HCT116 (cell line): ENCODE results near the gene AMOTL1. TPM values are rescaled to one million over a fixed set of nuclear protein-coding genes. Genes with fewer than 3 reads are reported as not detected.

Experiments
- ATAC-seq: fragments of 200-7000 bp; cut with Tn5 transposase; 2 replicates; pipeline ENCODE4 v1.9.1; 2020; ENCODE audit warnings: mild to moderate bottlenecking, moderate library complexity
- BruUV-seq: library from RNA; stranded (reverse); fragments of 400-500 nt; replicated peaks from 2 replicates; lab custom pipeline; 2021; lab: Mats Ljungman, UMichigan
- CTCF ChIA-PET: fragments of 300-600 bp; sonication (Branson Sonifier 250); formaldehyde crosslinking; loops from one replicate; lab custom pipeline; 2021; ENCODE audit warnings: antibody characterized with exemption; lab: Charles Lee
- POLR2A ChIA-PET: fragments of 300-600, 350-600 bp; sonication (Branson Sonifier 250); formaldehyde crosslinking; loops from one replicate; lab custom pipeline; 2021; ENCODE audit warnings: antibody characterized with exemption; lab: Charles Lee
- RAD21 ChIA-PET, 2 experiments: fragments of 300-600 bp; sonication (Branson Sonifier 250); formaldehyde crosslinking; loops; one replicate each; lab custom pipeline; 2023; ENCODE audit warnings: low total read pairs in 2 of 2; ENCODE audit not compliant: uncharacterized antibody in 2 of 2, unreplicated experiment in 2 of 2, low non-redundant PET in 1 of 2; lab: Charles Lee
- DNase-seq: peaks from one replicate; pipeline ENCODE4 v3.0.0-alpha.2; 2010; ENCODE audit warnings: low read depth, low spot score
- H2AFZ ChIP-seq: fragments of 200-600 bp; shearing (Covaris generic), sonication (generic); 2 replicates; pipeline ENCODE4 v1.6.1; 2017; ENCODE audit warnings: low read depth, mixed run types, mixed read lengths, antibody characterized with exemption, low read length; ENCODE audit not compliant: poor library complexity, severe bottlenecking
- H3K27ac ChIP-seq: 2 replicates; pipeline ENCODE4 v1.5.1; 2012; ENCODE audit warnings: low read depth, low read length
- H3K27me3 ChIP-seq: fragments of 200-600 bp; sonication (generic); 2 replicates; pipeline ENCODE4 v1.6.1; 2016; ENCODE audit warnings: mixed run types, low read length, mixed read lengths; ENCODE audit not compliant: insufficient read depth
- H3K36me3 ChIP-seq, 2 experiments: fragments of 200-500 bp in 1 of 2; fragments of 200-600 bp in 1 of 2; sonication (Bioruptor generic) in 1 of 2; sonication (generic) in 1 of 2; 2 replicates each; pipeline versions ENCODE4 v1.5.1 to v1.6.1; 2014 to 2016; ENCODE audit warnings: low read length in 2 of 2, inconsistent platforms in 1 of 2, mixed read lengths in 1 of 2, mixed run types in 1 of 2; ENCODE audit not compliant: insufficient read depth in 2 of 2, control insufficient read depth in 1 of 2
- H3K4me1 ChIP-seq, 2 experiments: fragments of 200-600 bp in 1 of 2; sonication (generic) in 1 of 2; 2 replicates each; pipeline versions ENCODE4 v1.5.1 to v1.6.1; 2012 to 2017; ENCODE audit warnings: low read length in 2 of 2, inconsistent platforms in 1 of 2, mild to moderate bottlenecking in 1 of 2, mixed read lengths in 1 of 2, mixed run types in 1 of 2, moderate library complexity in 1 of 2; ENCODE audit not compliant: insufficient read depth in 2 of 2, control insufficient read depth in 1 of 2
- H3K4me2 ChIP-seq: fragments of 200-600 bp; sonication (generic); 2 replicates; pipeline ENCODE4 v1.6.1; 2017; ENCODE audit warnings: mixed run types, low read length, mixed read lengths
- H3K4me3 ChIP-seq, 2 experiments: fragments of 200-600 bp in 1 of 2; sonication (generic) in 1 of 2; replicated peaks in 1 of 2; 2 replicates each; pipeline ENCODE4 v1.5.1; 2011 to 2016; ENCODE audit warnings: low read length in 2 of 2, control low read depth in 1 of 2, low read depth in 1 of 2, mild to moderate bottlenecking in 1 of 2, mixed read lengths in 1 of 2, mixed run types in 1 of 2
- H3K79me2 ChIP-seq: fragments of 200-600 bp; sonication (generic); 2 replicates; pipeline ENCODE4 v1.6.1; 2017; ENCODE audit warnings: mild to moderate bottlenecking, mixed run types, low read length, moderate library complexity, mixed read lengths; ENCODE audit not compliant: insufficient read depth
- H3K9ac ChIP-seq: fragments of 200-600 bp; sonication (generic); 2 replicates; pipeline ENCODE4 v1.6.1; 2016; ENCODE audit warnings: low read length, mixed read lengths
- H3K9me2 ChIP-seq: fragments of 200-600 bp; sonication (generic), shearing (Covaris generic); 2 replicates; pipeline ENCODE4 v1.6.1; 2017; ENCODE audit warnings: mixed run types, mild to moderate bottlenecking, moderate library complexity; ENCODE audit not compliant: insufficient read depth
- H3K9me3 ChIP-seq, 2 experiments: fragments of 200-500 bp in 1 of 2; fragments of 200-600 bp in 1 of 2; sonication (Bioruptor generic) in 1 of 2; sonication (generic) in 1 of 2; 2 replicates each; pipeline ENCODE4 v1.6.1; 2014 to 2017; ENCODE audit warnings: low read length in 2 of 2, mixed read lengths in 2 of 2, inconsistent platforms in 1 of 2, low read depth in 1 of 2, mild to moderate bottlenecking in 1 of 2, mixed run types in 1 of 2, moderate library complexity in 1 of 2; ENCODE audit not compliant: control insufficient read depth in 1 of 2, insufficient read depth in 1 of 2
- H4K20me1 ChIP-seq: fragments of 200-600 bp; sonication (generic), shearing (Covaris generic); 2 replicates; pipeline ENCODE4 v1.6.1; 2017; ENCODE audit warnings: mixed run types, mild to moderate bottlenecking, moderate library complexity; ENCODE audit not compliant: insufficient read depth
- CBX3 ChIP-seq: IDR thresholded peaks from 2 replicates; pipeline ENCODE4 v1.6.1; 2012; ENCODE audit warnings: low read depth
- EGR1 ChIP-seq: IDR thresholded peaks from 2 replicates; pipeline ENCODE4 v1.6.1; 2012; ENCODE audit warnings: low read depth
- ELF1 ChIP-seq: IDR thresholded peaks from 2 replicates; pipeline ENCODE4 v1.6.1; 2012; ENCODE audit warnings: low read depth, borderline replicate concordance
- EZH2 ChIP-seq: fragments of 200-600 bp; sonication (generic); IDR thresholded peaks from 2 replicates; pipeline ENCODE4 v1.6.1; 2017; ENCODE audit warnings: antibody characterized with exemption, mixed run types
- FOSL1 ChIP-seq: IDR thresholded peaks from 2 replicates; pipeline ENCODE4 v1.6.1; 2012; ENCODE audit warnings: low read depth
- JUND ChIP-seq: IDR thresholded peaks from 2 replicates; pipeline ENCODE4 v1.6.1; 2012
- POLR2A ChIP-seq: IDR thresholded peaks from 2 replicates; pipeline ENCODE4 v1.7.0; 2011; ENCODE audit warnings: borderline replicate concordance; ENCODE audit not compliant: insufficient read depth, insufficient read length; ENCODE audit errors: extremely low read depth
- RAD21 ChIP-seq: IDR thresholded peaks from 2 replicates; pipeline ENCODE4 v1.6.1; 2012; ENCODE audit warnings: low read depth, mild to moderate bottlenecking
- SRF ChIP-seq: IDR thresholded peaks from 2 replicates; pipeline ENCODE4 v1.6.1; 2012; ENCODE audit warnings: low read depth
- YY1 ChIP-seq: IDR thresholded peaks from 2 replicates; pipeline ENCODE4 v1.6.1; 2011; ENCODE audit warnings: low read length, low read depth, moderate library complexity, mild to moderate bottlenecking; ENCODE audit not compliant: insufficient replicate concordance; ENCODE audit errors: extremely low read depth
- ZNF274 ChIP-seq: fragments of 200-500 bp; sonication (Bioruptor generic); IDR thresholded peaks from 2 replicates; pipeline ENCODE4 v1.6.1; 2014; ENCODE audit warnings: mild to moderate bottlenecking, low read depth, low read length, inconsistent platforms
- intact Hi-C: fragments of 100-400 bp; cut with micrococcal nuclease; formaldehyde crosslinking; loops from 2 replicates; pipeline ENCODE4 v1.10.0; 2022
- total RNA-seq: library from RNA; stranded (reverse); gene quantifications from one replicate; pipeline ENCODE4 v1.2.1, GENCODE V29; 2021; ENCODE audit not compliant: unreplicated experiment
- TF ChIP-seq, protein P1 (sequence below): IDR thresholded peaks from 2 replicates; pipeline ENCODE4 v1.6.1; 2012
- TF ChIP-seq, protein P2 (sequence below): IDR thresholded peaks from 2 replicates; pipeline ENCODE4 v1.6.1; 2011; ENCODE audit warnings: mild to moderate bottlenecking, low read length, moderate library complexity; ENCODE audit not compliant: insufficient replicate concordance; ENCODE audit errors: extremely low read depth

AMOTL1 gene
- total RNA-seq, 1 experiment from 2014 or later, result 27.6 TPM

DNA sequence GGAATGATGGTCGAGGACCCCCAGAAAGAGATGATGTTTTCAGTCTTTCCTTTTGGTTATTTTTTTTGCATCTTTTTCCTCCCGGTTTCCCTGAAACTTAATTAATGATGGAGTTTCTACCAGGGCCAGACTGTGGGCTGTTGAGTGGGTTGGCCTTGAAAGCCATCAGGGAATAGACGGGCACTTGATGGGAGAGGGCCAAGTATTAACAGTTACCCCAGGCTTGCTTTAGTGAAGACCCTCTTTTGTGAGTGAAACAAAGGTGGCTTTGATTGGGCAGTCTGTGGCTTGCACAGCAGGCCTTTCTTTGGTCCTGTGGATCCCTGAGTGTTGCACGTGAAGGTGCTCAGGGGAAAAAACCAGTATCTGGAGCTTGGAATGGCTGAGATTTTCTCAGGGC is 56.9 kb downstream of the AMOTL1 start:
- no peaks in the 10 kb centered on the region for H3K9me2 ChIP-seq
- CTCF ChIA-PET, result no interaction called here
- TF ChIP-seq EZH2, result no peak
- TF ChIP-seq RAD21, result no peak
- no peak for TF ChIP-seq SRF
- TF ChIP-seq, protein P1, sequence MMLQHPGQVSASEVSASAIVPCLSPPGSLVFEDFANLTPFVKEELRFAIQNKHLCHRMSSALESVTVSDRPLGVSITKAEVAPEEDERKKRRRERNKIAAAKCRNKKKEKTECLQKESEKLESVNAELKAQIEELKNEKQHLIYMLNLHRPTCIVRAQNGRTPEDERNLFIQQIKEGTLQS, result no peak
- no peak for TF ChIP-seq JUND
- TF ChIP-seq CBX3, result no peak
- no peak for TF ChIP-seq ELF1
- no peak for TF ChIP-seq EGR1
- no peak for TF ChIP-seq POLR2A
- TF ChIP-seq, protein P2, sequence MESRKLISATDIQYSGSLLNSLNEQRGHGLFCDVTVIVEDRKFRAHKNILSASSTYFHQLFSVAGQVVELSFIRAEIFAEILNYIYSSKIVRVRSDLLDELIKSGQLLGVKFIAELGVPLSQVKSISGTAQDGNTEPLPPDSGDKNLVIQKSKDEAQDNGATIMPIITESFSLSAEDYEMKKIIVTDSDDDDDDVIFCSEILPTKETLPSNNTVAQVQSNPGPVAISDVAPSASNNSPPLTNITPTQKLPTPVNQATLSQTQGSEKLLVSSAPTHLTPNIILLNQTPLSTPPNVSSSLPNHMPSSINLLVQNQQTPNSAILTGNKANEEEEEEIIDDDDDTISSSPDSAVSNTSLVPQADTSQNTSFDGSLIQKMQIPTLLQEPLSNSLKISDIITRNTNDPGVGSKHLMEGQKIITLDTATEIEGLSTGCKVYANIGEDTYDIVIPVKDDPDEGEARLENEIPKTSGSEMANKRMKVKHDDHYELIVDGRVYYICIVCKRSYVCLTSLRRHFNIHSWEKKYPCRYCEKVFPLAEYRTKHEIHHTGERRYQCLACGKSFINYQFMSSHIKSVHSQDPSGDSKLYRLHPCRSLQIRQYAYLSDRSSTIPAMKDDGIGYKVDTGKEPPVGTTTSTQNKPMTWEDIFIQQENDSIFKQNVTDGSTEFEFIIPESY, result no peak
- TF ChIP-seq ZNF274, result no peak
- no peak for TF ChIP-seq YY1
- no peak for TF ChIP-seq FOSL1
- TF ChIP-seq, all 23 proteins: peak for 0
- no peaks in the 10 kb centered on the region for H3K27me3 ChIP-seq
- no peak overlapping the region for H2AFZ ChIP-seq
- intact Hi-C loops, result no loop called here
- H3K4me3 ChIP-seq, result no peak overlapping the region
- no peaks in the 10 kb centered on the region for H4K20me1 ChIP-seq
- no peak overlapping the region for H3K9ac ChIP-seq
- no TSS peak for BruUV-seq
- H3K9me3 ChIP-seq, result no peaks in the 10 kb centered on the region
- H3K4me1 ChIP-seq, result no peaks in the 10 kb centered on the region
- no peak overlapping the region for H3K4me2 ChIP-seq
- ChIA-PET POLR2A (no interaction called here), RAD21 (no interaction called here)
- no peaks in the 10 kb centered on the region for H3K79me2 ChIP-seq
- ATAC-seq, result no peak
- DNase-seq, result no peak
- H3K36me3 ChIP-seq, result 0 out of 4 replicates have a peak, but pooled peaks cover 0 to 2% of the 10 kb centered on the region in 2 experiments
- no peak overlapping the region for H3K27ac ChIP-seq
